Esophagus muscularis mucosa (tissue), 4 donors: ENCODE measurements around the gene FOXN3.

Experiments used
- EP300 ChIP-seq: sonication (generic); formaldehyde crosslinking; IDR thresholded peaks from one replicate; pipeline ENCODE4 v1.6.1; 2017; ENCODE audit warnings: antibody characterized with exemption
- POLR2AphosphoS5 ChIP-seq, 2 donors: sonication (generic); formaldehyde crosslinking; IDR thresholded peaks; one replicate each; pipeline ENCODE4 v1.6.1; 2017; ENCODE audit warnings: antibody characterized with exemption in 2 of 2
- TF ChIP-seq, protein P1 (sequence below), 3 experiments: fragments of 200-600 bp in 2 of 3; fragments of 450-650 bp in 1 of 3; sonication (generic) in 2 of 3; IDR thresholded peaks; one replicate each; pipeline ENCODE4 v1.5.1; 2017 to 2019; ENCODE audit warnings: antibody characterized with exemption in 3 of 3, mild to moderate bottlenecking in 2 of 3, moderate library complexity in 1 of 3

DNA sequence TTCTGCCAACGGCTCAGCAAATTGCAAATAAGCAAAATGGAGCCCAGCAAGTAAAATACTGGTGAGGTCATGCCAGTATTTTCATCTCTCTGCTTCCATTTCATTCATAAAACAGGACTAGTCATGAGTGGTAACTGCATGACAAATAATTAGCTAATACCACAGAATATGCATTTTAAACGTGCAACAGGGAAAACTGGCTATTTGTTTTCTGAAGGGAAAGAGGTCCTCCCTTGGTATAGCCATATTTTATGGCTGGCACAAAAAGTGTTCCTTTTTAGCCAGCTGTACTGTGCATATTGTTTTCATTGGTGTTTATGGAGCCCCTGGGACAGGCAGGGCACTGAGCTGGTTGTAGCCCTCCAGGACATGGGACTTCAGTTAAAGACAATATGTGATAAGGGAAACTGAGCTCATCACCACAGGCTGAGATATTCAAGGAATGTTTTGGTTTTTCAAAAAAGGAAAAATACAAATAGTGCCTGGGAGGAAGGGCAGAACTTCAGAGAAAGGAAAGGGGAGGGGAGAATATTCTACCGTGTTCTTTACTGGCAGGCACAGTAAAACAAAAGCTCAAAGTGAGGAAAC, 26.1 kb upstream of the FOXN3 start:
- TF ChIP-seq, protein P1, sequence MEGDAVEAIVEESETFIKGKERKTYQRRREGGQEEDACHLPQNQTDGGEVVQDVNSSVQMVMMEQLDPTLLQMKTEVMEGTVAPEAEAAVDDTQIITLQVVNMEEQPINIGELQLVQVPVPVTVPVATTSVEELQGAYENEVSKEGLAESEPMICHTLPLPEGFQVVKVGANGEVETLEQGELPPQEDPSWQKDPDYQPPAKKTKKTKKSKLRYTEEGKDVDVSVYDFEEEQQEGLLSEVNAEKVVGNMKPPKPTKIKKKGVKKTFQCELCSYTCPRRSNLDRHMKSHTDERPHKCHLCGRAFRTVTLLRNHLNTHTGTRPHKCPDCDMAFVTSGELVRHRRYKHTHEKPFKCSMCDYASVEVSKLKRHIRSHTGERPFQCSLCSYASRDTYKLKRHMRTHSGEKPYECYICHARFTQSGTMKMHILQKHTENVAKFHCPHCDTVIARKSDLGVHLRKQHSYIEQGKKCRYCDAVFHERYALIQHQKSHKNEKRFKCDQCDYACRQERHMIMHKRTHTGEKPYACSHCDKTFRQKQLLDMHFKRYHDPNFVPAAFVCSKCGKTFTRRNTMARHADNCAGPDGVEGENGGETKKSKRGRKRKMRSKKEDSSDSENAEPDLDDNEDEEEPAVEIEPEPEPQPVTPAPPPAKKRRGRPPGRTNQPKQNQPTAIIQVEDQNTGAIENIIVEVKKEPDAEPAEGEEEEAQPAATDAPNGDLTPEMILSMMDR (IDR thresholded peaks at IDR 0.05), result no peak
- no peak for TF ChIP-seq EP300
- TF ChIP-seq POLR2AphosphoS5 (IDR thresholded peaks at IDR 0.05), result no peak
